AG04450 (cell line): ENCODE data around the gene RGS7. TPM values are rescaled to one million over a fixed set of nuclear protein-coding genes. Genes with fewer than 3 reads are reported as not detected.

Experiments used
- CTCF ChIA-PET: fragments of 300-600, 350-600 bp; formaldehyde crosslinking; extraction: SDS; loops from one replicate; lab custom pipeline; 2022; ENCODE audit warnings: antibody characterized with exemption, inconsistent platforms; lab: Charles Lee
- POLR2A ChIA-PET: fragments of 350-600 bp; formaldehyde crosslinking; extraction: SDS; loops from one replicate; lab custom pipeline; 2021; ENCODE audit warnings: antibody characterized with exemption, inconsistent platforms; lab: Yijun Ruan, JAX
- DNase-seq: peaks from one replicate; pipeline ENCODE4 v3.0.0-alpha.2; 2011; ENCODE audit warnings: low read depth, low spot score
- H3K27ac ChIP-seq: one replicate; pipeline ENCODE4 v1.5.1; 2012; ENCODE audit warnings: low read depth, low read length, control low read depth
- H3K27me3 ChIP-seq: one replicate; pipeline ENCODE4 v1.6.0; 2012; ENCODE audit warnings: low read length; ENCODE audit not compliant: control insufficient read depth, insufficient read depth
- H3K4me3 ChIP-seq: 2 replicates; pipeline ENCODE4 v1.5.1; 2011; ENCODE audit warnings: mild to moderate bottlenecking, low read depth, low read length, control low read depth
- H3K9me3 ChIP-seq: 2 replicates; pipeline ENCODE4 v1.5.1; 2012; ENCODE audit warnings: low read length; ENCODE audit not compliant: control insufficient read depth, insufficient read depth
- CTCF ChIP-seq: IDR thresholded peaks from 2 replicates; pipeline ENCODE4 v1.5.1; 2011; ENCODE audit warnings: low read depth, low read length, control low read depth, inconsistent platforms
- polyA plus RNA-seq: library from polyadenylated mRNA; depleted of rRNA; stranded (reverse); fragments of >200 nt; gene quantifications from 2 replicates; pipeline ENCODE4 v1.2.3, GENCODE V29; 2011

RGS7 gene
- polyA plus RNA-seq, 1 experiment, result 0.29 TPM

- H3K9me3 ChIP-seq, result peaks cover 5% of the 10 kb centered on the region; the same call in 1 of the 2 replicates
- no peak for TF ChIP-seq CTCF
- CTCF ChIA-PET, result no interaction called here
- no peak for DNase-seq
- POLR2A ChIA-PET, result no interaction called here
- H3K27me3 ChIP-seq, result no peaks in the 10 kb centered on the region
- H3K4me3 ChIP-seq, result no peak overlapping the region
- H3K27ac ChIP-seq, result no peak overlapping the region
Measured at GRCh38 chr1:241048622-241049021, 308.4 kb downstream of the RGS7 start.

- CTCF ChIA-PET, result no interaction called here
- no peak overlapping the region for H3K4me3 ChIP-seq
- TF ChIP-seq CTCF, result no peak
- H3K27me3 ChIP-seq, result no peaks in the 10 kb centered on the region
- POLR2A ChIA-PET, result no interaction called here
- no peak overlapping the region for H3K27ac ChIP-seq
- DNase-seq, result no peak
- H3K9me3 ChIP-seq, result peaks cover 5% of the 10 kb centered on the region; the same call in 1 of the 2 replicates
Measured at GRCh38 chr1:241045659-241046058, 311.3 kb downstream of the RGS7 start.

- CTCF ChIA-PET, result no interaction called here
- POLR2A ChIA-PET, result no interaction called here
Measured at GRCh38 chr1:241034203-241034936, 322.6 kb downstream of the RGS7 start.

GRCh38 chr1:241024834-241025233 is 332.2 kb downstream of the RGS7 start:
- no peak overlapping the region for H3K27ac ChIP-seq
- ChIA-PET POLR2A (no interaction called here), CTCF (interaction anchor here (0.6 kb wide), 1 partner anchor 474 kb away, joined by 3 read pairs; no protein-coding TSS in a partner anchor)
- no peak for DNase-seq
- no peak overlapping the region for H3K4me3 ChIP-seq
- H3K27me3 ChIP-seq, result no peaks in the 10 kb centered on the region
- H3K9me3 ChIP-seq, result peaks cover 4% of the 10 kb centered on the region
- TF ChIP-seq CTCF, result no peak

More at GRCh38 chr1:241034203-241034936, 322.6 kb downstream of the RGS7 start:
- no peak for DNase-seq
- H3K9me3 ChIP-seq, result peaks cover 3% of the 10 kb centered on the region
- no peaks in the 10 kb centered on the region for H3K27me3 ChIP-seq
- H3K4me3 ChIP-seq, result no peak overlapping the region
- TF ChIP-seq CTCF, result no peak
- no peak overlapping the region for H3K27ac ChIP-seq

- ChIA-PET POLR2A (no interaction called here), CTCF (no interaction called here)
- H3K9me3 ChIP-seq, result peaks cover 4% of the 10 kb centered on the region
- no peak overlapping the region for H3K27ac ChIP-seq
- no peak for DNase-seq
- H3K4me3 ChIP-seq, result no peak overlapping the region
- H3K27me3 ChIP-seq, result no peaks in the 10 kb centered on the region
- TF ChIP-seq CTCF, result no peak
Measured at GRCh38 chr1:241022366-241022765, 334.6 kb downstream of the RGS7 start.
